Measurements from ENCODE around the gene ADAMTS6. TPM values are rescaled to one million over a fixed set of nuclear protein-coding genes. Genes with fewer than 3 reads are reported as not detected.
A peak's percentile ranks its signal among the peaks of the same experiment; 100 is the strongest.

The ADAMTS6 gene
- total RNA-seq, 2 donors from 2014 or later = 0.12 to 0.77 TPM

DNA sequence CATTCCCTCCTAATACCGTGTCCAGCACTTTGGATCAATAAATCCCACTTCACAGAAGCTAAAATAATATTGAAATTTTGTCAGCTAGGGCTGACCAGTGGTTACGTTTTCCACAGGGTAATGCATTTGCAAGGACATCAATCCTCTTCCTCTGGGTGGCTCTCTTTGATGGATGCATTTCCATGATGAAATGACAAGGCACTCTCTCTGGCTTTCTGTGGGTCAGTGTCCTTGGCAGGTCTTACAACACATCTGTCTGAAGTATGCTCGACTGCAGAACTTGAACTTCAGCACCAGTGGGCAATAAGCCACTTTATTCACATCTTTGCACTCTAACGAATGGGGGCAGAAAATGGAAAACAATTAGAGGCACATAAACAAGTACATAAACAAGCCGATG, 330.1 kb downstream of the ADAMTS6 start:
- Histone ChIP-seq H3K27me3 (no peaks in the 10 kb centered on the region), H3K36me3 (no peaks in the 10 kb centered on the region), H3K4me1 (peaks cover 7% of the 10 kb centered on the region), H3K27ac (no peak overlapping the region), H3K4me3 (no peak overlapping the region), H3K9me3 (no peaks in the 10 kb centered on the region), H3K9ac (ENCODE audit: low read depth in 2 of 2, low read length in 2 of 2) (no peak overlapping the region)
- DNase-seq = peak; percentile 30
- intact Hi-C loops (cut with DNase I) = no loop called here
- TF ChIP-seq, protein P1, sequence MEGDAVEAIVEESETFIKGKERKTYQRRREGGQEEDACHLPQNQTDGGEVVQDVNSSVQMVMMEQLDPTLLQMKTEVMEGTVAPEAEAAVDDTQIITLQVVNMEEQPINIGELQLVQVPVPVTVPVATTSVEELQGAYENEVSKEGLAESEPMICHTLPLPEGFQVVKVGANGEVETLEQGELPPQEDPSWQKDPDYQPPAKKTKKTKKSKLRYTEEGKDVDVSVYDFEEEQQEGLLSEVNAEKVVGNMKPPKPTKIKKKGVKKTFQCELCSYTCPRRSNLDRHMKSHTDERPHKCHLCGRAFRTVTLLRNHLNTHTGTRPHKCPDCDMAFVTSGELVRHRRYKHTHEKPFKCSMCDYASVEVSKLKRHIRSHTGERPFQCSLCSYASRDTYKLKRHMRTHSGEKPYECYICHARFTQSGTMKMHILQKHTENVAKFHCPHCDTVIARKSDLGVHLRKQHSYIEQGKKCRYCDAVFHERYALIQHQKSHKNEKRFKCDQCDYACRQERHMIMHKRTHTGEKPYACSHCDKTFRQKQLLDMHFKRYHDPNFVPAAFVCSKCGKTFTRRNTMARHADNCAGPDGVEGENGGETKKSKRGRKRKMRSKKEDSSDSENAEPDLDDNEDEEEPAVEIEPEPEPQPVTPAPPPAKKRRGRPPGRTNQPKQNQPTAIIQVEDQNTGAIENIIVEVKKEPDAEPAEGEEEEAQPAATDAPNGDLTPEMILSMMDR (IDR thresholded peaks at IDR 0.05) = no peak

DNA sequence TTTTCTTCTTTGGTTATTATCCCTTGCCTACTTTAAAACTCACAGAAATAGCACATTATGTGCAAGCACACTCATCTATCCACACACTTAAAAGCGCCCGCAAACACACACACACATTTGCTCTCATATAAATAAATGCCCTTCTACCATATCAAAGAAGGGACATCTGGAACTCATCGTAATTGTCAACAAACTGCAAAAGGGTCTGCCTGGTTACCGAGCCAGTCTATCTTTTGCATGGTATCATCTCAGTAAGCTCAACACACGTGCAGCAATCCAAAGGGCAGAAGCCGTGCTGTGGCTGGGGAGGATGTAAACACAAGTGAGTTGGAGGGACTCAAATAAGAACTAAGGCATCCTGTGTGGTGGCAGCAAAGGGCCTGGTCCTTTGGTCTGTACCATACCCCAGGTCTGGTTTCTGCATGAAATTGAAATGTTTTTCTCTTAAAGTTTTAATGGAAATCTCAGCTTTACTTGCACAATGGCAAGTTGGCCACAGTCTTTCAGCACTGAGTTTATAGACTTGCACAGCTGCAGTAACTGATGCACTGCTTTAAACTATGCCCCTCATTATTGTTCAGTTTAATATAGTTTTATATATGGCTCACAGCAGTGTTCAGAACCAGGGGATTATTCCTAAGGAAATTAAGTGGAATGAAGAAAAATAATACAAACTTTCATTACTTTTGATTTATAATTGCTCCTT, 331.0 kb downstream of the ADAMTS6 start:
- Histone ChIP-seq H3K9me3 (no peaks in the 10 kb centered on the region), H3K4me3 (no peak overlapping the region), H3K36me3 (no peaks in the 10 kb centered on the region), H3K9ac (ENCODE audit: low read depth in 2 of 2, low read length in 2 of 2) (no peak overlapping the region), H3K27ac (no peak overlapping the region), H3K4me1 (peaks cover 7% of the 10 kb centered on the region), H3K27me3 (no peaks in the 10 kb centered on the region)
- DNase-seq = no peak
- intact Hi-C loops (cut with DNase I) = no loop called here
- TF ChIP-seq, protein P1 (IDR thresholded peaks at IDR 0.05) = no peak

DNA sequence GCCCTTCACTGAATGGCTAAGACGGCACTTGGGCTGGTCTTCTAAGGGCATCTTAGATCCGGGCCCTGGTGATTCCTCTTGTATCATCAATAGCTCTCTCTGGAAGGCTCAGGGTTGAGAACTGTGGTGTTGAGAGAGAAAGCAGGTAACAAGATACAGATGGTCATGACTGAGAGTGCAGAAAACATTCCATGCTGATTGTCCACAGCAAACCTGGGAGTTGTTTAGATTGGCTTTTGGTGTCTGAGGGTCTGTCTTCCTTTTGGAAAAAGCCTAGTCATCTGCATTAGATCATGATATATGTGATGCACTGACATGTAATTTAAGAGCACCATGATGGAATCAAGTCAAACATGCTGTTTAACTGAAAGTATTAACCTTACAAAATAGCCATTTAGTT, 331.9 kb downstream of the ADAMTS6 start:
- DNase-seq = no peak
- Histone ChIP-seq H3K27ac (no peak overlapping the region), H3K27me3 (no peaks in the 10 kb centered on the region), H3K36me3 (no peaks in the 10 kb centered on the region), H3K4me1 (peaks cover 7% of the 10 kb centered on the region), H3K9me3 (no peaks in the 10 kb centered on the region), H3K4me3 (no peak overlapping the region), H3K9ac (ENCODE audit: low read depth in 2 of 2, low read length in 2 of 2) (no peak overlapping the region)
- TF ChIP-seq, protein P1 (IDR thresholded peaks at IDR 0.05) = no peak
- intact Hi-C loops (cut with DNase I) = no loop called here

DNA sequence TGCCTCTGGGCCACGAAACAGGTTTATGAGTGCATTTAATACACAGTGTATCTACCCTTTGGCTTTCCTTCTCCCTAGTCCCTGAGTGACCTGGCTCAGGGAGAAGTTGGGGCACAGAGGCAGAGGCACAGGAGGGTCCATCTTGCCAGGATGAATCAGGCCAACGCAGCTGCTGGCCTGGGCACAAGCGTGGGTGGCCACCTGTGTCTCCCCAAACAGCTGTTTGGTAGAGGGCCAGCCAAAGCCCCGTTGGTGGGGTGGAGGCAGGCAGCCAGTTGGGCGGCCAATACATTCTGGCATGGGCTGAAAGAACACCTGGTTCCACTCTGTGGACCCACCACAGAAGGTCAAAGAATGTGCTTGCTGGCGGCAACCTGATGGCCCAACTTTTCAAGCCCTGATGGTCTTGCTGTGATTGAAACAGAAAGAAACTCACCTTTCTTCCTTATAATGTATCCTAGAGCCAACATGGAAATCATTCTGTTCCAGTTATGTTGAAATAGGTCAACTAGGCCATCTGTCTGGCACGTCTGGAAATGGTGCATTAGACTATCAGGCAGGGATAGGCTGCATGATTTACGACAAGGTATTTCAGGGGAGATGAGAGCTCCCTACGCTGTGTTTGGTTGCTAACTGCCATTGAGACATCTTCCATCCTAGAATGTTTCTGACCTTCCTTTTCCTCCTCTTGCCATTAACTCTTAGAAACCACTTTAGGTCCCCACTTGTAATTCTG, 337.4 kb downstream of the ADAMTS6 start:
- no peak overlapping the region for H3K9ac ChIP-seq (ENCODE audit: low read depth in 2 of 2, low read length in 2 of 2)
- H3K27me3 ChIP-seq = no peaks in the 10 kb centered on the region
- no peaks in the 10 kb centered on the region for H3K9me3 ChIP-seq
- TF ChIP-seq, protein P1 (IDR thresholded peaks at IDR 0.05) = no peak
- H3K4me3 ChIP-seq = no peak overlapping the region
- no peak for DNase-seq
- no peaks in the 10 kb centered on the region for H3K4me1 ChIP-seq
- H3K27ac ChIP-seq = no peak overlapping the region
- H3K36me3 ChIP-seq = no peaks in the 10 kb centered on the region
- intact Hi-C loops (cut with DNase I) = no loop called here

DNA sequence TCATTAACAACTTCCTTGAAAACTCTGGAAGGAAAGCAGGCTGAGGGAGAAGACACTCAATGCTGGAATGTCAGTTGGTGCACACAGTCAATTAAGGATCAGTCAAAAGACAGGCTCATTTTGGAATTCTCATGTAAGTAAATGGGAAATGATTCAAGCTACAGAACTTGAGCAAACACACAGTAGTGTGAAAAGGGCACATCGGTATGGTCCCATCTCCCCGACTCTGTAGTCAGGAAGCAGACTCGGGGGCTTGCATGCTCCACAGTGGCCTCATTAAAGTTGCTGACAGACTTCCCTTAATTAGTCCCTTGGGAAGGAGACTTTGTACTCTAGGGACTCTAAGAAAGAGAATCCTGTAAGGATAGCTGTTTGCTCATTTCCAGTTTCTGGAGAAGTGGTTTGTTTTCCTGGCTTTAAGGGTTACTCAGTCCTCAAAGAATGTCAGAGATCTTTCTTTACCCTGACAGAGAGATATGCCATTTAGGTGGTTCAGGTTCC, 339.2 kb downstream of the ADAMTS6 start:
- no peak for DNase-seq
- H3K36me3 ChIP-seq = no peaks in the 10 kb centered on the region
- no peak overlapping the region for H3K27ac ChIP-seq
- H3K27me3 ChIP-seq = no peaks in the 10 kb centered on the region
- H3K9me3 ChIP-seq = no peaks in the 10 kb centered on the region
- H3K4me1 ChIP-seq = no peaks in the 10 kb centered on the region
- TF ChIP-seq, protein P1 (IDR thresholded peaks at IDR 0.05) = no peak
- H3K9ac ChIP-seq (ENCODE audit: low read depth in 2 of 2, low read length in 2 of 2) = no peak overlapping the region
- intact Hi-C loops (cut with DNase I) = no loop called here
- no peak overlapping the region for H3K4me3 ChIP-seq
